NCI-H2196 (cell line): ENCODE results near the gene PLCB1.

Experiments used
- DNase-seq: peaks from one replicate; lab custom pipeline; 2025; ENCODE audit not compliant: unreplicated experiment; lab: John Stamatoyannopoulos, UW

Gene PLCB1

DNA sequence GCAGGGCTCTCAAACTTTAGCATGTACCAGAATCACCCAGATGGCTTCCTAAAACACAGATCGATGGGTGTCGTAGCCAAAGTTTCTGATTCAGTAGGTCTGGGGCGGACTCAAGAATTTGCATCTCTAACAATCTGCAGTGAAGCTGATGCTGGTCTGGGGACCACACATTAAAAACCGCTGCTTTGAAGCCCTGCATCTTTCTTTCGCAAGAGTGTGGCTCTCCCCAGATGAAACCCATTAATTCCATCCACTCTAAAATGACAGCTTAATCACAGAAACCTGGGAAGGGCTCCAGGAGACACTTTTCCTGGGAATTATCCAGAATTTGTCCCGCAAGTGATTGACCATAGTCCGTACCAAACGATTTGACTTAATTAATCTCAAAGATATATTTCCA lies 617.0 kb downstream of the PLCB1 start:
- DNase-seq: no peak

DNA sequence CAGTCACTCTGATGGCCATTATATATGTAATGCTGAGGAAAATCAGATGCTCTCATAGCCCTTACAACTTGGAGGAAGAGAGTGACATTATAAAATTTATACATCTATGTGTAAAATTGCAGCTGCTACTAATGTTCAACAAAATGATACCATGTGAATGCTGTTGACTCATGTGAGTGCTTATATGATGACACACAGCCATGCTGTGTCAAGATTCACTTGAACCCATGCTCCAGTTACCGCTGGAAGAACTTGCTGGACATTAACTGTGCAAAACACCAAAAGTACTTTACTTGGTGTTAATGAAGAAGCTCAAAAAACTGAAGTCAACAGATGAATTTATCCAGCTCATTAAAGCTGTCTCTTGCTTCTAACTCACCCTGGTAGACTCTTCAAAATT lies 617.9 kb downstream of the PLCB1 start:
- DNase-seq: no peak

DNA sequence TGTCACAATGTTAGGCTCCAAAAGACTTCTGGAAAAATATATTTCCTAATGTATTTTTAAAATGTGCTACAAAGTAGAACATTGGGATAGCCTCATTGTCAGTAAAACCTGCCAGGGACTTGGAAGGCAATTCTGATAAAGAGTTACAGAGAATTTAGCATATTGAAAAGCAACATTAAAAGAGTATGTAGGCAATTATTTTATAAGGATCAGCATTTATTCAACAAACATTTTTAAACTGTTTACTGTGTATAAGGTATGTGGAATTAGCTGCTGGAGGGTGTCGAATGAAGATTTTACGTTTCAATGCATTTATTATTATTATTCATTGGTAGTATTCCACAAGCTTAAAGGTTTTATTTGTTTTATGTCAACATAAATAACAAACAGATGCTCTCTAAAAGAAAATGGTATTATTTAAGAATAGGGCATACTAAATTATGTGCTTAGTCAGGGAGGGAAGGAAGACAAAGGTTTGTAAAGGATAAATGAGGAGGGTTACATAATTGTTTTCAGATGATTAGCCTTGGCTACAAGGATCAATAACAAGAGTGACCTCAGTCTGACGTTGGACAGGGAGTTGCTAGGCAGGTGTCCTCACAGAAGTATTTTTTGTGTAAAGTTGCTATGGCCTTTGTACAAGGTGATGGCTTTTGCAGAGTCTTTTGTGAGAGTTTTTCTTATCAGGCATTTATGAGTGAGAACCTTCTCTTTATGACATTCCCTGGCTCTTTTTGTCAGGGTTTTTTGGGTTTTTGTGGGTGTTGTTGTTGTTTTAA lies 623.5 kb downstream of the PLCB1 start:
- no peak for DNase-seq

DNA sequence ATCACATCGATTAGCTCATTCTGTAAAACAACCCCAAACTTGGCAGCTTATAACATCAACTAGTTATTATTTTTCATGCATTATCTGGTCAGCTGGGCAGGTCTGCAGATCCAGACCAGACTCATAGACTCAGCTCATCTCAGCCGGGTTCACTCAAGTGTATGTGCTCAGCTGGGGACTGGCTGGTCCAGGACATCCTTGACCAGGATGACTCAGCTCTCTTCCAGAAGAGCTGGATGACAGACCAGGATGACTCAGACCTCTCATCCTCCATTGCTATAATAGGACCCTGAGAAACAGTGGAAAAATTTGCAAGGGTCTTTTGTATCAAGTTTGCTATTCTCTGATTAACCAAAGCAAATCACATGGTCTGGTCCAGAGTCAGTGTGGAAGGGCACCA lies 624.3 kb downstream of the PLCB1 start:
- peak; percentile 37 for DNase-seq

DNA sequence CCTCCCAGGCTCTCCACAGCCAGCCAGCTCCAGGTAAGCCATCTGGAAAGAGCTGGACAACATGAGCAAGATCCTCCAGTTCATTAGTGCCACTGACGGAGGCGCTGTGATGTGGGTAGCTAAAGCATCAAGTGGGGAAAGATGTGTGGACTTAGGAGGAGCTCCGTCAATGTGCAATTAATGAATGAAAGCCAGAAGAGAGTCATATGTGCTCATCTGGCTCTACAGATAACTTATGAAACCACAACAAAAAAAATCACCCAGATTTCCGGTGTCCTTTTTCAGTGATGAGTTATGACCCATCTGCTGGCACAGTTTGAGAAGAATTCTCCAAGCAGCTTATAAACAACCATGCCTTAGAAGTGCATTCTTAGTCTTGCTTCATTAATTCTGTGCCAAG lies 625.1 kb downstream of the PLCB1 start:
- DNase-seq: peak; percentile 6

DNA sequence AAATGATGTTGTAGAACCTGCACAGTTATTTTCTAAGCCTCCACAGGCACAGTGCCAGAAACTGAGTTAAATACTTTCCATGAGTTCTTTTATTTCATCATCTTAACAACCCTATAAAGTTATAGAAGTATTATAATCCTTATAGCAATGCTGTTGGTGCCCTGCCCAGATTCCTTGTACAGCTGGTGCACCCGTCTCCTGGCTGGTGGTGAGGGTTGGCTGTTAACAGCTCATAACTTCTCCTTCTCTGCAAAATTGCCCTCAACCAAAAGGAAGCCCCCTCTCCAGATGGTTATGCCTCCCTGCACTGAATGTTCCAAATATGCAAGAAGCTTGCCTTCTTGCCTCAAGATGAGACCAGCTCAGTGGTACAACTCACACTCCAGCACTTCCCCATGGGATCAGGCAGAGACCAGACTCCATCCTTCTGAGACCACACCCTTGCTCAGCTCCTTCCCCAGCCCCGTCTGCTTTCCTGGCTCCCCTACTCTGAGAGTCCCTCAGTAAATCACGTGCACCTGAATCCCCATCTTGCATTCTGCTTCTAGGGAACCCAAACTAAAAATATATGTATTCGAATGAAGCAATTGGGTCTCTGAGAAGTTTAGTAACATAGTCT lies 632.4 kb downstream of the PLCB1 start:
- peak; percentile 34 for DNase-seq

DNA sequence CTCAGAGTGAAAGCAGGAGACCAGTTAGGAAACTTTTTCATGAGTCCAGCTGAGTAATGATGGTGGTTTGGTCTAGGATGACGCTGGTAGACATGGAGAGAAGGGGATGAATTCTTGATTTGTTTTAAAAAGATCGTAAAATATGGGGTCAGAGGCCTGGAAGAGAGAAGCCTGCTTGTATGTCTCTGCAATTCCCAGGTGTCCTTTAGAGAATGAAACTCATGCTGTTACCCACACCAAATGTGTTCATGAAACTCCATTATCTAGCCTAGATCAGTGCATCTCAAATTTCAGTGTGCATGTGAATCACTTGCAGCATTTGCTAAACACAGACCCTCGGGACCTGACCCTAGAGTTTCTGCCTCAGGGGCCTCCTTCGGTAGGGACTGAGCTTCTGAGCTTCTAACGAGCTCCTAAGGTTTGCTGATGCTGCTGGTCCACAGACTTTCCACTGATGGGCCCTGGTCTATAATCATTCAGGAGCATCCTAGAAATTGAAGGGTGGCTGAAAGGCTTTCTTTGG lies 634.9 kb downstream of the PLCB1 start:
- no peak for DNase-seq

DNA sequence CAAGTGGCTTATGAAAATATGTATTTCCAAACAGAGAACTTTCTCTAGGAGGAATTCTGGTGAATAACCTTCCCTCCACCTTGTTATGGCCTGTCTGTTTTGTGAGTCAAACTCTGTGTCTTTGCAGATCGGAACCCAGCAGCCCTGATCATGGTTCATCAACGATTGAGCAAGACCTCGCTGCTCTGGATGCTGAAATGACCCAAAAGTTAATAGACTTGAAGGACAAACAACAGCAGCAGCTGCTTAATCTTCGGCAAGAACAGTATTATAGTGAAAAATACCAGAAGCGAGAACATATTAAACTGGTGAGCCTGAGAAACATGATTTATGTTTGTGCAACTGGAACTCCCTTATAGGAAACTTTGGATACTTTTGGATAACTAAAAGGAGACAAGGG lies 642.3 kb downstream of the PLCB1 start:
- DNase-seq: no peak

DNA sequence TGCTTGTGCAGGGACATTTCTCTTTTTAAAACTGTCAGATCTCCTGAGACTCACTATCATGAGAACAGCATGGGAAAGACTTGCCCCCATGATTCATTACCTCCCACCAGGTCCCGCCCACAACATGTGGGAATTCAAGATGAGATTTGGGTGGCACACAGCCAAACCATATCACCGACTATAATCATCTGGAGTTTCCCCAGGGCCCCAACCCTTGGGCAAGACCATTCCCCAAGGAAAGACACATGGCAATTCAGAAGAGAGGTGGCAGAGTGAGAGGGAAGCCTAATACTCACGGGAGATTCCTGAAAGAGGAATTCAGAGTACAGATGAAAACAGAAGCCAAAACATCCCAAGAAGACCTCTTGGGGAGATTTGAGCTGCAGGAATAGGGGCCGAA lies 645.8 kb downstream of the PLCB1 start:
- DNase-seq: no peak

DNA sequence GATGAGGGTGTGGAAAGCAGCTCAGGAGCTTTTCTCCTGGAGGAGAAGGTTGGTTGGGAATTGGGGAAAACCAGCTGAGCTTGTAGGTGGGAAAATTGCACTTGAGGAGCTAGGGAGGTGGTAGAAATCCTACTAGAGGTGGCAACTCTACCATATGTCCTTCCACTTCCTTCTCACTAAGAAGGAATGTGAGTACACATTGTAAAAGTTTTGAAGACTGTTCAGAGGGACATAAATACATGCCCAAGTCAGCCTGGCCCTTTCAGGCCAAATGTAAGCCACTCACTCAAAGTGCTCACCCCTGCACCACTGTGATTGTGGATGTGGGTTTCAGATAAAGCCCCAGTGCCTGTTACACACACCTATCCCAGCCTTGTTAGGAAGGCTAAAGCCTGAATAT lies 646.3 kb downstream of the PLCB1 start:
- DNase-seq: no peak

DNA sequence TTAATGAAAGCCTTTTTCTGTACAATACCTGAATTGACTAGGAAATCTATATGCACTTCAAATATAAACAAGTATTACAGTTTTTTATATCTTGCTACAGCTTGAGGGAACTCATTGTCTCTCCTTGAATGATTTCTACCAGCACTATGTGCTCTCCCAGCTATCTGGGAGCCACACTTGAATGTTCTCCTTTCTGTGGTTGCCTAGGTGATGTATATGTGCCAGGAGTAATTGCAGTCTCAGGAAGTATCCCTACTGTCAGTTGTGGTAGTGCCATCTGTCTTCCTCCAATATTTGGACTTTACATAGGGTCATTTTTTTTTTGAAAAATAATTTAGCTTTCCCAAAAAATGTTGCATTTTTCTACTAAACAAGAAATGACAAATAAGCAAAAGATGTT lies 648.8 kb downstream of the PLCB1 start:
- no peak for DNase-seq

DNA sequence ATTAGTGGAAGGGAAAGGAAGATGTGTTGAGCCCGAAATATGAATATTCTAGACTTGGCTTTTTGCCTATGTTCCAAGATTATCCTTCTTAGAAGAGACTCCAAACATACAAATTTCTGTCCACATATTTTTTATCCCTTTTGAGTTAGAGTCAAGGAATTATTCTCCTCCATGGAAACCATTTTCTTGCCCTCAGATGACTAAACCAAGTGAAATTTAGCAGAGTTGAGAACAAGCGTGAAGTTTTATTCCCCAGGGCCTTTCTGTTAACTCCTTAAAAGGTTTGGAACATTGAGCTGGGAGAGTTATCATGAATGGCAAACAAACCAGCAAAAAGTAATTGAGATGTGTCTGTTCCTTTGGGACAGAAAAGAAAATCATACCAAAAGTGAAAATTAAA lies 650.7 kb downstream of the PLCB1 start:
- no peak for DNase-seq

DNA sequence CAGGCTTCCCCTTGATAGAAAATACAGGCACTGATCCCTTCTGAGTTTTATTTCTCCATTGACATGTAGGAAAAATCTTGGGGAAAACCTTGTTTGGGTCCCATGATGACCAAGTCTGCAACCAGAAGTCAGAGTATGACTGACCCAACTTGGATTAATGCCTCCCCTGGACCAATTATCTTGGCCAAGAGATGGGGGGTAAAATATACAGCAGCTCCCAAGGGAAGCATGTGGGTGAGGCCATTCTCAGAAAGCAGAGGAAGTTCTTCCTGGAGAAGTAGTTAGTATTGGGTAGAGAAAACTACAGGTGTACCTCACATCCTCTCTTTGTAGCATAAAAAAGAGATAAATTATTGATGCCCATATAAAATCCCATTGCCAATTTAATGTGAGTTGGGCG lies 651.7 kb downstream of the PLCB1 start:
- no peak for DNase-seq

DNA sequence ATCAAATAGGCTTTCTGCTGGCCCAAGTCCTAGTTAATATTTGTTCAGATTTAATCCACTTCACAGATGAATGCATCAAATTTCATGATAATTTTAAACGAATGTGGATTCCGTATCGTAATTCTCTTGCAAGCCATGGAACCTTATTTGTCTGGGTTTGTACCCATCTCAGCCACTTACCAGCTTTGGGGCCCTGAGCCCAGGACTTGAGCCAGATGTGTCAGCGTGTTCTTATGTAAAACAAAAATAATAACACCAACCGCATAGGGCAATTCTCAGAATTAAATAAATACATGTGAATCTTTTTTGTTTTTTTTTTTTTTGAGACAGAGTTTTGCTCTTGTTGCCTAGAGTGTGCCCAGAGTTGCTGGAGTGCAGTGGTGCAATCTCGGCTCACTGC lies 654.3 kb downstream of the PLCB1 start:
- no peak for DNase-seq

DNA sequence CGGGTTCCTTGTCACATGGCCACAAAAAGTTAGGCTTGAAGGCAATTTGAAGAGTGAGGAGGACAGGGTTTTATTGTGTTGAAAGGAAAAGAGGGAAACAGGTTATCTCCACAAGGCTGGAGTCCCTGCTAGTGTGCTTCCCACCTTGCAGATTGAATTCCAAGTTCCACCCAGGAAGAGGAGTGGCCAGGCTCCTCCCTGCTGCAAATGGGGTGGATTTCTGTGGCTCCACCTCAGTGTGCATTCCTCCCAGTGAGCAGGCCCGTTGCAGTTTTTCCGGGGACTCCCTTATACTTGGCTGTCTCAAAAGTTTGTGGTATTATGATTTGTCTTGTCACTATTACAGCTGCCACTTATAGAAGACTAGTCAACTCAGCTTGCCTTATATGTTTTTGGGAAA lies 655.0 kb downstream of the PLCB1 start:
- no peak for DNase-seq

DNA sequence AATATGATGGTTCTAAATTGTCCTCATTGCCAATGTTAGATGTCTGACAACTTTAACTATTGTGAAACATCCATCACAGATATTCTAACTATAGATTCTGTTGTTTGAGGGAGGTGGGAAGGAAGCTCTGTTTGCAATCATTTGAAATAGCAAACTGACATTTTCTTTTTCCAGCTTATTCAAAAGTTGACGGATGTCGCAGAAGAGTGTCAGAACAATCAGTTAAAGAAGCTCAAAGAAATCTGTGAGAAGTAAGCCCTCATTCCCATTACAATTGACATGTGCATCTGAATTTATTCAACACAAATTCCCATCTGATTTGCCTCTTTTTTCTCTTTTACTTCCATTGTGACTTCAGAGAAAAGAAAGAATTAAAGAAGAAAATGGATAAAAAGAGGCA lies 656.2 kb downstream of the PLCB1 start:
- DNase-seq: no peak

DNA sequence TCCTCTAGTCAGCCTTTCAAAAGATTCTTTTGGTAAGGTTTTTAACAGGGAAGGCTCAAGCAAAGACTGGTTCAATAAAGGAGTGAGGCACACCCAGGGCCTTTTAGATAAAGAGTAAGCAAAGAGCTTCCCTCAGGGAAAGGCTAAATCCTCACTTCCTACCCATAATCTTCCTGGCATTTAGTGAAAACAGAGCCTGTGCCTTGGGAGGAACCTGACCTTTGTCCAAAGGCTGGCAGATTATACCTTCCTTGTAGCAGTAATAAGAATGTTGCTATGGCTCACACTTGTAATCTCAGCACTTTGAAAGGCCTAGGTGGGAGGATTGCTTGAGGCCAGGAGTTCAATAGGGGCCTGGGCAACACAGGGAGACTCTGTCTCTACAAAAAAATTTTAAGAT lies 656.8 kb downstream of the PLCB1 start:
- DNase-seq: no peak

DNA sequence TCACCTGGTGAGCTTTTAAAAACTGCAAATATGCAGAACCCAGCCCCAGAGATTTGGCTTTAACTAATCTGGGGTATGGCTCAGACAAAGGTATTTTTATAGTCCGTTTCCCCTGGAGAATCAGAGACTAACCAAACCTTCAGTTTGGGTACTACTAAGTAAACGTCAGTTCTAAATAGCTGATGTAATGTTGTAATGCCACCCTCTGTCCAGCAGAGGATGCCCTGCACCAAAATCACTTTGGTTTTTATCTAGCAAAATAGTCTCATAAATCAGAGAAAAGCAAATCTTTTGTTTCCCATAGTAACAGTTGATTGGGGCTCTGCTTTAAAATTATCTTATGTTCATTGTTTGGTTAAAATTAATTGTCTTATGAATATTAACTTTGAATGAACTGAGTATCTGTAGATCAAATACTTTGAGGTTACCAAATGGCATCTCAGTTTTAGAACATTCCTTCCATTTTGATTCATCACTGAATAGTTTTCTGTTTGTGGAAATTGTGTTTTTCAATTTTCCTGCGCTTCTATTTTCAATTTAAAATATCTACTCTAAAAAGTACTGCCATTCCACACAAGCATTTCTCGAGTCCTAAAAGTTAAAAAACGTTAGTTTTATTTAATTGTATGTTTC lies 658.5 kb downstream of the PLCB1 start:
- DNase-seq: peak; percentile 61

DNA sequence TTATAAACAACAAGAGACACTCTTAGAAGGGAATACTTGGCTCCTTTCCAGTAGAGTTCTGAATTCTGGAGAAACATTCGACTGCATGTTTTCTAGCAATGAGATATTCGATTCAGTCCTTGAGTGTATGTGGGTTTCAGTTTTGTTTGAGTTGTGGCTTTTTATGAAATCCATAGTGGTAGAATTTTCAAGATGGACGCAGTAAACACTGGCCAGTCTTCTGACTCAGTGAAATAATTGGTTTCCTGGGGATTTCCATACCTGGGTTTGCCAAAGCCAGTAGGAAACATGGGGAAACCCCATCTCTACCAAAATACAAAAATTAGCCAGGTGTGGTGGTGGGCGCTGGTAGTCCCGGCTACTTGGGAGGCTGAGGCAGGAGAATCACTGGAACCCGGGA lies 663.3 kb downstream of the PLCB1 start:
- no peak for DNase-seq

DNA sequence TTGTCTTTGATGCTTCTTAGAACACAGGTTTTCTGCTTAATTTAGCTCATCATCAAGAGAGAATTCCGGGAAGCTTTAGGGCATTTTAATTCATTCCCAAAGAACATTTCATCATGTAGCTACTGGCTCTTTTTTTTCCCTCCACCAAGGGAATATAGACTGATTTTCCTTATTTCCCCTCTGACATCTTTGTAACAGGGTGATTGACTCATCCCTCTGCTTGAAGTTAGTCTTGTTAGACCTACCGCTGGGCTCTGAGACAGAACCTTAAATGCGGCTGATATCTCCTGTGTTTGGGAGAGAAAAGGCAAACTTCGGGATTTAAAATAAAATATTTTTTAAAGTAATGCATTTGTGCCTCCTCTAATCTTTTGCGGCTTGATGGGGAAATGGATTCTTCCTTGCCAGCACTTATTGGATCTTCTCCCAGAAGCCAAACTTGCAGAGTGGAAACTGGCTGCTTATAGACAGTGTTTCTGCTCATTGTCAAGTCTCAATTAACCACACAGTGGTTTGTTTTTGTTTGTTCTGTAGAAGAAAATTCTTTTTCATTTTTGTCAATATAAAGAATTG lies 664.1 kb downstream of the PLCB1 start:
- no peak for DNase-seq

DNA sequence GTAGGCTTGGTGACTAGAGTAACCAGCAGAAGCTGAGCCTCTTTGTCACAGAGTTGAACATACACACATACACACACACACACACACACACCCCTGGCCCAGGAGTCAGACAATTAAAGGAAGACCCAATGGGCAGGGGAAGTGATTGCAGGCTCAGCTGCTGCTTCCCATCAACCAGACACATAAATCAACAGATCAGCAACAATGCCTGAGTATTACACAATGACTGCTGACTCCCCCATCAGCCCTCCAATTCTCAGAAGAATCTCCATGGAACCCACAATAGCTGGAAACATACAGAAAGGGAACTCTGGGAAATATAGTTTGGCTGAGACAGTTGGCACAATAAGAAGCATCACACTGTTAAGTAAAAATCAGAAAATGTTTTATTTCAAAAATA lies 666.4 kb downstream of the PLCB1 start:
- DNase-seq: no peak

DNA sequence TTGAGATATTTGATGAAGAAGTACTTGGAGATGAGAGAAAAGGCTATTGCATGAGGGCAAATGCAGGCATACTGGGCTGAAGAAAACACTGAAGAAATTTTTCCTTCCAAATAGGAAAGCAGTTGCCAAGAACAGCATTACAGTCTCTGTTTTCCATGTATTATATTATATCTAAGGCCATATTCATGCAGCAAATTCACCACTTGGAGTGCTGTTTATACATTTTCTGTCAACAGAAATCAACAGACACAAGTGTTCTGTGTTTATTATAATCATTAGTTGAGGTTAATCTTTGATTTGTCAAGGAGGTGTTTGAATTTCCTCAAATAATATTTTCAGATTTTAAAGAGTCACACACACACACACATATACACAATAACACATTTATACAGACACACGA lies 668.0 kb downstream of the PLCB1 start:
- DNase-seq: no peak
